IMR-90 (cell line): ENCODE measurements around the gene FOXP1.

Experiments
- CEBPB ChIP-seq: IDR thresholded peaks from 2 replicates; pipeline ENCODE4 v1.6.1; 2012; ENCODE audit warnings: low read depth, low read length, improper control_type of control experiment
- POLR2A ChIP-seq: IDR thresholded peaks from 2 replicates; pipeline ENCODE4 v1.6.1; 2012; ENCODE audit warnings: mild to moderate bottlenecking, low read depth, low read length
- RAD21 ChIP-seq: IDR thresholded peaks from 2 replicates; pipeline ENCODE4 v1.6.1; 2012; ENCODE audit warnings: low read length, improper control_type of control experiment
- SMC3 ChIP-seq: fragments of 150-350 bp; IDR thresholded peaks from 2 replicates; pipeline ENCODE4 v1.6.1; 2016; ENCODE audit warnings: low read depth, mild to moderate bottlenecking, antibody characterized with exemption, low read length, moderate library complexity
- TF ChIP-seq, protein P1 (sequence below): conservative IDR thresholded peaks from 2 replicates; pipeline ENCODE4 v1.5.1; 2012; ENCODE audit warnings: mild to moderate bottlenecking, low read depth, low read length, improper control_type of control experiment
- TF ChIP-seq, protein P2 (sequence below): fragments of 150-350 bp; IDR thresholded peaks from 2 replicates; pipeline ENCODE4 v1.6.1; 2017; ENCODE audit warnings: mild to moderate bottlenecking, antibody characterized with exemption, low read length, low read depth

DNA sequence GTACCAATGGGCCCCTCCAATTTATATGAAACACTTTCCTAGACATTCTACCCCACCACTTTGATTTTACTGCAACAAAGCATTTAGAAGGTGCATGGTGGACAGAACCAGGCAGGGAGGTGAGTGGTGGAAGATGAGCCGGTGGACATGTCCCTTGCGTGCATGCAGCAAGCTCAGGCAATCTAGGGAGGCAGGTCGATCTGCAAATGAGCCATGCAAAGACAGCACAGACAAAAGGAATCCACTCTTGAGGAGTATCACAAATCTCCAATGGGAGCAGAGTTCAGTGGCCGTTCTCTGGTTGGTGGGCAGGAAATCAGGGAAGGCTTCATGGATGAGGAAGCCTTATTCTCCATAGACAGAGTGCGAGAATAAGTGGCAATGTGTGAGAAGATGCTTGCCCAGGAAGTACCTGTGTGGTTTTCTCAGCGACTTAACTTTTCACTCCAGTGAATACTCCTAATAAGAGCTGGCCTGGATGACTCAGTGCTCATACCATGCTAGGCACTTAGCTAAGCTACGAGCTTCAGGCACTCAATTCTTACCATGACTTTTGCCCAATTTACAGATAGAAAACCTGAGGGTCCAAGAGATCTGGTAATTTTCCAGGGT, 152.5 kb downstream of the FOXP1 start:
- TF ChIP-seq, protein P1, sequence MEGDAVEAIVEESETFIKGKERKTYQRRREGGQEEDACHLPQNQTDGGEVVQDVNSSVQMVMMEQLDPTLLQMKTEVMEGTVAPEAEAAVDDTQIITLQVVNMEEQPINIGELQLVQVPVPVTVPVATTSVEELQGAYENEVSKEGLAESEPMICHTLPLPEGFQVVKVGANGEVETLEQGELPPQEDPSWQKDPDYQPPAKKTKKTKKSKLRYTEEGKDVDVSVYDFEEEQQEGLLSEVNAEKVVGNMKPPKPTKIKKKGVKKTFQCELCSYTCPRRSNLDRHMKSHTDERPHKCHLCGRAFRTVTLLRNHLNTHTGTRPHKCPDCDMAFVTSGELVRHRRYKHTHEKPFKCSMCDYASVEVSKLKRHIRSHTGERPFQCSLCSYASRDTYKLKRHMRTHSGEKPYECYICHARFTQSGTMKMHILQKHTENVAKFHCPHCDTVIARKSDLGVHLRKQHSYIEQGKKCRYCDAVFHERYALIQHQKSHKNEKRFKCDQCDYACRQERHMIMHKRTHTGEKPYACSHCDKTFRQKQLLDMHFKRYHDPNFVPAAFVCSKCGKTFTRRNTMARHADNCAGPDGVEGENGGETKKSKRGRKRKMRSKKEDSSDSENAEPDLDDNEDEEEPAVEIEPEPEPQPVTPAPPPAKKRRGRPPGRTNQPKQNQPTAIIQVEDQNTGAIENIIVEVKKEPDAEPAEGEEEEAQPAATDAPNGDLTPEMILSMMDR = no peak
- TF ChIP-seq POLR2A (no peak), RAD21 (no peak), SMC3 (no peak), CEBPB (no peak)
- TF ChIP-seq, protein P2, sequence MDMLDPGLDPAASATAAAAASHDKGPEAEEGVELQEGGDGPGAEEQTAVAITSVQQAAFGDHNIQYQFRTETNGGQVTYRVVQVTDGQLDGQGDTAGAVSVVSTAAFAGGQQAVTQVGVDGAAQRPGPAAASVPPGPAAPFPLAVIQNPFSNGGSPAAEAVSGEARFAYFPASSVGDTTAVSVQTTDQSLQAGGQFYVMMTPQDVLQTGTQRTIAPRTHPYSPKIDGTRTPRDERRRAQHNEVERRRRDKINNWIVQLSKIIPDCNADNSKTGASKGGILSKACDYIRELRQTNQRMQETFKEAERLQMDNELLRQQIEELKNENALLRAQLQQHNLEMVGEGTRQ = no peak
